HepG2 (cell line): ENCODE measurements around the gene CACNB4. TPM values are rescaled to one million over a fixed set of nuclear protein-coding genes. Genes with fewer than 3 reads are reported as not detected.

ENCODE experiments used
- ATAC-seq: fragments of 200-7000 bp; cut with Tn5 transposase; 3 replicates; pipeline ENCODE4 v1.9.1; 2020; ENCODE audit warnings: mild to moderate bottlenecking, moderate library complexity
- BruUV-seq: library from RNA; stranded (reverse); fragments of 400-500 nt; replicated peaks from 2 replicates; lab custom pipeline; 2021; lab: Mats Ljungman, UMichigan
- CTCF ChIA-PET: fragments of 300-600 bp; formaldehyde crosslinking; extraction: SDS; loops from one replicate; lab custom pipeline; 2021; ENCODE audit warnings: low total read pairs, inconsistent platforms, low intra/inter-chr PET ratio; lab: Yijun Ruan, JAX
- POLR2A ChIA-PET: fragments of 350-600 bp; sonication (Branson Sonifier 250); formaldehyde crosslinking; loops from one replicate; lab custom pipeline; 2020; ENCODE audit warnings: antibody characterized with exemption, inconsistent platforms; lab: Yijun Ruan, JAX
- DNase-seq: peaks from one replicate; pipeline ENCODE4 v3.0.0-alpha.2; 2015; ENCODE audit warnings: low spot score
- FAIRE-seq: peaks from 3 replicates; lab custom pipeline; 2011; peaks lifted over from hg19 to GRCh38; lab: Jason Lieb, UNC
- H2AFZ ChIP-seq: one replicate; pipeline ENCODE4 v1.6.1; 2011; ENCODE audit warnings: low read length, inconsistent platforms
- H3K27ac ChIP-seq: fragments of 300-600 bp; 3 replicates; pipeline ENCODE4 v1.8.0; 2011; ENCODE audit warnings: mixed run types, mild to moderate bottlenecking, mixed read lengths, low read length, inconsistent platforms; ENCODE audit not compliant: insufficient read depth; ENCODE audit errors: extremely low read length
- H3K27me3 ChIP-seq, 2 experiments: fragments of 200-600 bp in 1 of 2; 2 replicates in 1 of 2; 3 replicates in 1 of 2; pipeline versions ENCODE4 v1.6.0 to v1.8.0; 2011; ENCODE audit warnings: low read length in 2 of 2, mild to moderate bottlenecking in 2 of 2, moderate library complexity in 2 of 2, inconsistent platforms in 1 of 2; ENCODE audit not compliant: insufficient read depth in 2 of 2, control insufficient read depth in 1 of 2
- H3K36me3 ChIP-seq, 2 experiments: fragments of 200-600 bp in 1 of 2; replicated peaks in 1 of 2; 2 replicates in 1 of 2; 3 replicates in 1 of 2; pipeline versions ENCODE4 v1.5.1 to v1.8.0; 2011; ENCODE audit warnings: low read length in 2 of 2, inconsistent platforms in 1 of 2; ENCODE audit not compliant: insufficient read depth in 2 of 2, control insufficient read depth in 1 of 2
- H3K4me1 ChIP-seq: 2 replicates; pipeline ENCODE4 v1.5.1; 2012; ENCODE audit warnings: low read length, inconsistent platforms; ENCODE audit not compliant: insufficient read depth
- H3K4me2 ChIP-seq: 2 replicates; pipeline ENCODE4 v1.6.0; 2011; ENCODE audit warnings: low read depth, low read length, inconsistent platforms
- H3K4me3 ChIP-seq, 3 experiments: fragments of 200-600 bp in 1 of 3; sonication (generic), shearing (Covaris generic) in 1 of 3; replicated peaks in 1 of 3; 2 replicates each; pipeline ENCODE4 v1.5.1; 2011 to 2016; ENCODE audit warnings: low read length in 3 of 3, inconsistent platforms in 2 of 3, low read depth in 2 of 3, mild to moderate bottlenecking in 2 of 3, control low read depth in 1 of 3, mixed read lengths in 1 of 3; ENCODE audit not compliant: insufficient read depth in 1 of 3
- H3K79me2 ChIP-seq: one replicate; pipeline ENCODE4 v1.6.1; 2011; ENCODE audit warnings: low read length, inconsistent platforms; ENCODE audit not compliant: insufficient read depth
- H3K9ac ChIP-seq: 2 replicates; pipeline ENCODE4 v1.6.0; 2011; ENCODE audit warnings: mild to moderate bottlenecking, low read depth, low read length, inconsistent platforms; ENCODE audit not compliant: insufficient read depth
- H3K9me3 ChIP-seq: 2 replicates; pipeline ENCODE4 v1.5.1; 2012; ENCODE audit warnings: mild to moderate bottlenecking, low read length
- H4K20me1 ChIP-seq: 2 replicates; pipeline ENCODE4 v1.6.0; 2011; ENCODE audit warnings: inconsistent platforms, mild to moderate bottlenecking, low read length, moderate library complexity; ENCODE audit not compliant: insufficient read depth
- BCL6 ChIP-seq: IDR thresholded peaks from 2 replicates; pipeline ENCODE4 v1.6.1; 2016; ENCODE audit warnings: missing genetic modification reagents, missing compliant biosample characterization
- CEBPB ChIP-seq: IDR thresholded peaks from 2 replicates; pipeline ENCODE4 v1.6.1; 2011; ENCODE audit warnings: low read depth, low read length, improper control_type of control experiment, borderline replicate concordance
- KDM6A ChIP-seq: IDR thresholded peaks from 2 replicates; pipeline ENCODE4 v1.6.1; 2016; ENCODE audit warnings: low read depth
- PHB2 ChIP-seq: fragments of 450-650 bp; IDR thresholded peaks from 2 replicates; pipeline ENCODE4 v1.6.1; 2018; ENCODE audit not compliant: partially characterized antibody
- PHF8 ChIP-seq: sonication (generic); formaldehyde crosslinking; IDR thresholded peaks from 2 replicates; pipeline ENCODE4 v1.5.0; 2020; ENCODE audit warnings: missing genetic modification reagents
- PRDM4 ChIP-seq: sonication (generic); formaldehyde crosslinking; IDR thresholded peaks from 2 replicates; pipeline ENCODE4 v1.9.0; 2021; ENCODE audit warnings: missing genetic modification reagents, borderline replicate concordance
- SRSF4 ChIP-seq: fragments of 200-400 bp; formaldehyde crosslinking; IDR thresholded peaks from one replicate; pipeline ENCODE4 v1.6.1; 2018; ENCODE audit warnings: mild to moderate bottlenecking, low read depth, low read length, moderate library complexity; ENCODE audit not compliant: poor library complexity, severe bottlenecking
- ZNF225 ChIP-seq: sonication (generic); formaldehyde crosslinking; IDR thresholded peaks from 2 replicates; pipeline ENCODE4 v1.4.0; 2020; ENCODE audit warnings: mild to moderate bottlenecking, missing genetic modification reagents
- ZNF607 ChIP-seq: sonication (generic); formaldehyde crosslinking; IDR thresholded peaks from 2 replicates; pipeline ENCODE4 v1.5.1; 2020; ENCODE audit warnings: missing genetic modification reagents, mild to moderate bottlenecking, borderline replicate concordance
- ZNF83 ChIP-seq: sonication (generic); formaldehyde crosslinking; IDR thresholded peaks from 2 replicates; pipeline ENCODE4 v1.4.0; 2020; ENCODE audit warnings: missing genetic modification reagents, mild to moderate bottlenecking, borderline replicate concordance
- whole genome bisulfite sequencing: methylation state at CpG from one replicate; pipeline ENCODE4 v1.1.6; 2017; ENCODE audit warnings: low lambda C conversion rate; 5-methylcytosine and 5-hydroxymethylcytosine counted together
- in situ Hi-C: cut with HindIII; loops from 2 replicates; pipeline ENCODE4 v1.10.0; 2017; ENCODE audit warnings: low pct_unique_long_range_greater_than_20kb; ENCODE audit not compliant: extremely low pct_ligation_motif_present
- intact Hi-C: fragments of 100-400 bp; cut with micrococcal nuclease; formaldehyde crosslinking; loops from one replicate; pipeline ENCODE4 v1.10.0; 2022; ENCODE audit not compliant: unreplicated experiment
- polyA plus RNA-seq, 8 experiments: library from polyadenylated mRNA; depleted of rRNA in 3 of 8; stranded (reverse) in 7 of 8; unstranded in 1 of 8; fragments of >200 nt; fragmentation: Illumina TruSeq in 4 of 8; extraction: Trizol in 4 of 8; gene quantifications; 2 replicates each; pipeline versions ENCODE4 v1.2.1 to v1.2.3, GENCODE V29; 2011 to 2016; ENCODE audit warnings: low read depth in 4 of 8, missing spikeins in 1 of 8, mixed read lengths in 1 of 8; ENCODE audit not compliant: insufficient read depth in 1 of 8
- total RNA-seq, 5 experiments: library from RNA; depleted of rRNA; stranded (reverse); fragments of >200 nt; fragmentation: Illumina TruSeq; extraction: Trizol; gene quantifications; 2 replicates each; pipeline ENCODE4 v1.2.3, GENCODE V29; 2016; ENCODE audit warnings: low read depth in 1 of 5
- TF ChIP-seq, protein P1 (sequence below): sonication (generic); formaldehyde crosslinking; IDR thresholded peaks from 2 replicates; pipeline ENCODE4 v1.8.0; 2022; ENCODE audit warnings: mild to moderate bottlenecking, missing genetic modification reagents, moderate library complexity

Gene CACNB4
- total and polyA plus RNA-seq, 2 of the 13 experiments (the other 11 are each of a cell fraction or from before 2014, with no cell fraction given): 5.1 to 14.3 TPM

DNA sequence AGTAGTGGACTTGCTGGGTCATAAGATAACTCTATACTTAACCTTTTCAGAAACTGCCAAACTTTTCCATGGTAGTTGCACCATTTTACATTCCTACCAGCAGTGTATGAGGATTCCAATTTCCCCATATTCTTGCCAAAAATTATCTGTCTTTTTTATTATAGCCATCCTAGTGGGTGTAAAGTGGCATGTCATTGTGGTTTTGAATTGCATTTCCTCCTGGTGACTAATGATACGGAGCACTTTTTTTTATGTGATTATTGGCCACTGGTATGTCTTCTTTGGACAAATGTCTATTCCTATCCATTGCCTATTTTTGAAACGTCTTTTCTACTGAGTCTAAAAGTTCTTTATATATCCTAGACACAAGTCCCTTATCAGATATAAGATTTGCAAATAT, 44.3 kb downstream of the CACNB4 start:
- peaks cover 0 to 13% of the 10 kb centered on the region in 2 experiments; a peak in 1 of 5 replicates for H3K27me3 ChIP-seq
- DNase-seq (no peak), FAIRE-seq (no peak), ATAC-seq (no peak)
- H3K27ac ChIP-seq: no peak overlapping the region
- TF ChIP-seq PHF8 (CRISPR knock-in tag): no peak
- TF ChIP-seq ZNF225: no peak
- TF ChIP-seq BCL6 (CRISPR knock-in tag): no peak
- no peak for TF ChIP-seq CEBPB
- no peak for TF ChIP-seq ZNF607 (CRISPR knock-in tag)
- TF ChIP-seq KDM6A (CRISPR knock-in tag): no peak
- TF ChIP-seq, protein P1, sequence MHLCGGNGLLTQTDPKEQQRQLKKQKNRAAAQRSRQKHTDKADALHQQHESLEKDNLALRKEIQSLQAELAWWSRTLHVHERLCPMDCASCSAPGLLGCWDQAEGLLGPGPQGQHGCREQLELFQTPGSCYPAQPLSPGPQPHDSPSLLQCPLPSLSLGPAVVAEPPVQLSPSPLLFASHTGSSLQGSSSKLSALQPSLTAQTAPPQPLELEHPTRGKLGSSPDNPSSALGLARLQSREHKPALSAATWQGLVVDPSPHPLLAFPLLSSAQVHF (CRISPR knock-in tag): no peak
- no peak for TF ChIP-seq PRDM4 (CRISPR knock-in tag)
- no peak for TF ChIP-seq PHB2
- TF ChIP-seq SRSF4: no peak
- TF ChIP-seq ZNF83: no peak
- H3K9ac ChIP-seq: no peak overlapping the region
- in situ Hi-C loops: no loop called here
- 28% methylated on average over 2 of the region's 2 CpGs for WGBS
- no peak overlapping the region for H2AFZ ChIP-seq
- no peak overlapping the region for H3K4me2 ChIP-seq
- BruUV-seq: no TSS peak
- peaks cover 9% of the 10 kb centered on the region; the same call in 1 of the 2 replicates for H3K9me3 ChIP-seq
- no peaks in the 10 kb centered on the region for H4K20me1 ChIP-seq
- no peaks in the 10 kb centered on the region for H3K4me1 ChIP-seq
- no peaks in the 10 kb centered on the region for H3K36me3 ChIP-seq
- intact Hi-C loops: no loop called here
- ChIA-PET CTCF (no interaction called here), POLR2A (no interaction called here)
- no peaks in the 10 kb centered on the region for H3K79me2 ChIP-seq
- H3K4me3 ChIP-seq: no peak overlapping the region
